Activated CD4-positive, alpha-beta T cell treated with anti-CD3 and anti-CD28 coated beads for 36 hours (primary cell): ENCODE measurements around the gene AGAP3. TPM values are rescaled to one million over a fixed set of nuclear protein-coding genes. Genes with fewer than 3 reads are reported as not detected.
A peak's percentile ranks its signal among the peaks of the same experiment; 100 is the strongest.

Experiments used
- ATAC-seq: fragments of 200-7000 bp; cut with Tn5 transposase; one replicate; pipeline ENCODE4 v1.10.0; 2021; ENCODE audit warnings: mild to moderate bottlenecking, moderate library complexity
- CTCF ChIA-PET: fragments of 350-600 bp; sonication (Branson Sonifier 250); formaldehyde crosslinking; loops from one replicate; lab custom pipeline; 2021; ENCODE audit warnings: antibody characterized with exemption; lab: Charles Lee
- POLR2A ChIA-PET: fragments of 350-600 bp; sonication (Branson Sonifier 250); formaldehyde crosslinking; loops from one replicate; lab custom pipeline; 2021; ENCODE audit warnings: antibody characterized with exemption, inconsistent platforms; lab: Charles Lee
- DNase-seq: peaks from one replicate; pipeline ENCODE4 v3.0.0-alpha.2; 2020
- H3K27ac Mint-ChIP-seq: one replicate; pipeline ENCODE4 v1.8.0; 2021; ENCODE audit warnings: mixed read lengths
- H3K27me3 Mint-ChIP-seq: one replicate; pipeline ENCODE4 v1.8.0; 2021; ENCODE audit warnings: mixed read lengths
- H3K36me3 Mint-ChIP-seq: one replicate; pipeline ENCODE4 v1.8.0; 2021; ENCODE audit warnings: low read depth, mixed read lengths
- H3K4me1 Mint-ChIP-seq: one replicate; pipeline ENCODE4 v1.8.0; 2021; ENCODE audit warnings: mixed read lengths
- H3K4me3 Mint-ChIP-seq: one replicate; pipeline ENCODE4 v1.8.0; 2021; ENCODE audit warnings: mild to moderate bottlenecking, moderate library complexity, mixed read lengths
- H3K9me3 Mint-ChIP-seq: one replicate; pipeline ENCODE4 v1.8.0; 2021; ENCODE audit warnings: low read depth, mixed read lengths
- intact Hi-C, 2 experiments: fragments of 100-400 bp; cut with DNase I in 1 of 2; cut with micrococcal nuclease in 1 of 2; formaldehyde crosslinking; loops; one replicate each; pipeline versions ENCODE4 v1.14.2 to v1.15.1; 2022 to 2024; cut with DNase I, micrococcal nuclease
- total RNA-seq, 2 experiments: library from RNA; stranded (reverse); gene quantifications; one replicate each; pipeline ENCODE4 v1.2.3, GENCODE V29; 2021

AGAP3 gene
- total RNA-seq, 2 experiments from 2014 or later: 29.4 to 33.2 TPM

- POLR2A ChIA-PET: interaction anchor here (0.6 kb wide), 1 partner anchor 9 kb away, joined by 3 read pairs; no protein-coding TSS in a partner anchor
- Mint-ChIP-seq H3K36me3 (peaks cover 2% of the 10 kb centered on the region), H3K4me3 (no peak overlapping the region), H3K4me1 (no peaks in the 10 kb centered on the region), H3K27me3 (no peaks in the 10 kb centered on the region), H3K27ac (no peak overlapping the region), H3K9me3 (no peaks in the 10 kb centered on the region)
- DNase-seq (no peak), ATAC-seq (no peak)
- intact Hi-C loops: no loop called here
- CTCF ChIA-PET: interaction anchor here (0.9 to 1.9 kb wide), 3 partner anchors 10 to 43 kb away, joined by 3 to 9 read pairs (median 4); no protein-coding TSS in a partner anchor
These were observed 15.5 kb downstream of the AGAP3 start for GRCh38 chr7:151101621-151102396.

GRCh38 chr7:151102991-151103390 is 16.7 kb downstream of the AGAP3 start:
- no peaks in the 10 kb centered on the region for H3K9me3 Mint-ChIP-seq
- ChIA-PET POLR2A (no interaction called here), CTCF (interaction anchor here (0.6 to 1.9 kb wide), 4 partner anchors 9 to 139 kb away, joined by 3 to 9 read pairs (median 4); partner anchors contain the start of gene FASTK)
- peaks cover 2% of the 10 kb centered on the region for H3K36me3 Mint-ChIP-seq
- H3K4me3 Mint-ChIP-seq: no peak overlapping the region
- DNase-seq (no peak), ATAC-seq (no peak)
- intact Hi-C loops: no loop called here
- H3K27me3 Mint-ChIP-seq: no peaks in the 10 kb centered on the region
- no peaks in the 10 kb centered on the region for H3K4me1 Mint-ChIP-seq
- H3K27ac Mint-ChIP-seq: no peak overlapping the region

GRCh38 chr7:151103973-151104372 is 17.7 kb downstream of the AGAP3 start:
- DNase-seq (no peak), ATAC-seq (no peak)
- peaks cover 2% of the 10 kb centered on the region for H3K36me3 Mint-ChIP-seq
- ChIA-PET CTCF (interaction anchor here (0.7 kb wide), 1 partner anchor 139 kb away, joined by 5 read pairs; no protein-coding TSS in a partner anchor), POLR2A (interaction anchor here (0.5 kb wide), 1 partner anchor 8 kb away, joined by 3 read pairs; no protein-coding TSS in a partner anchor)
- H3K27me3 Mint-ChIP-seq: no peaks in the 10 kb centered on the region
- intact Hi-C loops: no loop called here
- H3K9me3 Mint-ChIP-seq: no peaks in the 10 kb centered on the region
- H3K27ac Mint-ChIP-seq: no peak overlapping the region
- H3K4me1 Mint-ChIP-seq: no peaks in the 10 kb centered on the region
- H3K4me3 Mint-ChIP-seq: no peak overlapping the region

- H3K9me3 Mint-ChIP-seq: no peaks in the 10 kb centered on the region
- DNase-seq (no peak), ATAC-seq (no peak)
- ChIA-PET POLR2A (interaction anchor here (0.6 kb wide), 1 partner anchor 775 kb away, joined by 4 read pairs; no protein-coding TSS in a partner anchor), CTCF (interaction anchor here (0.7 to 1.2 kb wide), 2 partner anchors 12 to 247 kb away, joined by 3 read pairs; no protein-coding TSS in a partner anchor)
- peaks cover 2% of the 10 kb centered on the region for H3K36me3 Mint-ChIP-seq
- H3K4me3 Mint-ChIP-seq: no peak overlapping the region
- H3K27me3 Mint-ChIP-seq: no peaks in the 10 kb centered on the region
- H3K27ac Mint-ChIP-seq: no peak overlapping the region
- intact Hi-C loops: no loop called here
- H3K4me1 Mint-ChIP-seq: no peaks in the 10 kb centered on the region
These were observed 18.3 kb downstream of the AGAP3 start for GRCh38 chr7:151104411-151105235.

GRCh38 chr7:151107882-151108281 is 21.6 kb downstream of the AGAP3 start:
- no peaks in the 10 kb centered on the region for H3K4me1 Mint-ChIP-seq
- H3K27ac Mint-ChIP-seq: no peak overlapping the region
- peaks cover 3% of the 10 kb centered on the region for H3K27me3 Mint-ChIP-seq
- ATAC-seq (no peak), DNase-seq (no peak)
- CTCF ChIA-PET: interaction anchor here (0.5 to 1.4 kb wide), 10 partner anchors 9 to 543 kb away, joined by 3 to 5 read pairs (median 3); no protein-coding TSS in a partner anchor
- intact Hi-C loops: no loop called here
- no peak overlapping the region for H3K4me3 Mint-ChIP-seq
- peaks cover 2% of the 10 kb centered on the region for H3K36me3 Mint-ChIP-seq
- H3K9me3 Mint-ChIP-seq: no peaks in the 10 kb centered on the region
- POLR2A ChIA-PET: no interaction called here

GRCh38 chr7:151109094-151110048 is 23.1 kb downstream of the AGAP3 start:
- Mint-ChIP-seq H3K27ac (no peak overlapping the region), H3K9me3 (no peaks in the 10 kb centered on the region), H3K27me3 (peaks cover 3% of the 10 kb centered on the region), H3K4me1 (no peaks in the 10 kb centered on the region), H3K4me3 (no peak overlapping the region), H3K36me3 (no peaks in the 10 kb centered on the region)
- POLR2A ChIA-PET: no interaction called here
- CTCF ChIA-PET: interaction anchor here (0.7 to 2.8 kb wide), 16 partner anchors 7 to 690 kb away, joined by 3 to 17 read pairs (median 5); partner anchors contain the start of gene ABCB8
- ATAC-seq: no peak
- intact Hi-C loops: loop anchor here (1.0 to 5.0 kb wide), 5 partner anchors 15 to 332 kb away; no protein-coding TSS in a partner anchor
- no peak for DNase-seq

GRCh38 chr7:151110236-151110940 is 24.1 kb downstream of the AGAP3 start:
- DNase-seq (no peak), ATAC-seq (no peak)
- Mint-ChIP-seq H3K36me3 (no peaks in the 10 kb centered on the region), H3K9me3 (no peaks in the 10 kb centered on the region), H3K4me1 (no peaks in the 10 kb centered on the region), H3K4me3 (no peak overlapping the region), H3K27me3 (peaks cover 3% of the 10 kb centered on the region), H3K27ac (no peak overlapping the region)
- ChIA-PET CTCF (interaction anchor here (0.7 to 2.8 kb wide), 21 partner anchors 14 to 232 kb away, joined by 3 to 17 read pairs (median 4); partner anchors contain the start of gene ABCB8), POLR2A (no interaction called here)
- intact Hi-C loops: loop anchor here (2.0 to 5.0 kb wide), 4 partner anchors 16 to 333 kb away; no protein-coding TSS in a partner anchor

GRCh38 chr7:151110941-151111645 is 24.8 kb downstream of the AGAP3 start:
- intact Hi-C loops: loop anchor here (1.0 to 5.0 kb wide), 8 partner anchors 16 to 334 kb away; partner anchors contain the start of gene ABCB8 (in 2 of the 2)
- Mint-ChIP-seq H3K4me1 (no peaks in the 10 kb centered on the region), H3K27ac (no peak overlapping the region), H3K36me3 (no peaks in the 10 kb centered on the region), H3K27me3 (peaks cover 3% of the 10 kb centered on the region), H3K4me3 (no peak overlapping the region), H3K9me3 (no peaks in the 10 kb centered on the region)
- DNase-seq (peak; percentile 85), ATAC-seq (peak; percentile 90)
- ChIA-PET CTCF (interaction anchor here (0.6 to 2.8 kb wide), 26 partner anchors 8 to 559 kb away, joined by 3 to 17 read pairs (median 4); no protein-coding TSS in a partner anchor), POLR2A (interaction anchor here (0.6 kb wide), 1 partner anchor 10 kb away, joined by 3 read pairs; no protein-coding TSS in a partner anchor)

- CTCF ChIA-PET: interaction anchor here (0.8 to 2.5 kb wide), 6 partner anchors 12 to 187 kb away, joined by 3 to 10 read pairs (median 4); no protein-coding TSS in a partner anchor
- intact Hi-C loops: loop anchor here (5.0 kb wide), 2 partner anchors 216 to 336 kb away; no protein-coding TSS in a partner anchor
- Mint-ChIP-seq H3K4me3 (no peak overlapping the region), H3K27me3 (peaks cover 3% of the 10 kb centered on the region), H3K27ac (no peak overlapping the region), H3K9me3 (no peaks in the 10 kb centered on the region), H3K36me3 (no peaks in the 10 kb centered on the region), H3K4me1 (peaks cover 5% of the 10 kb centered on the region)
- DNase-seq (no peak), ATAC-seq (no peak)
- POLR2A ChIA-PET: no interaction called here
These were observed 27.3 kb downstream of the AGAP3 start for GRCh38 chr7:151113344-151114150.
